Adipocyte (in vitro differentiated cells): Measurements from ENCODE around the gene SLIT1.

Experiments
- DNase-seq: peaks from one replicate; pipeline ENCODE4 v3.0.0-alpha.2; 2015; ENCODE audit warnings: low read depth
- H3K27me3 ChIP-seq: replicated peaks from 2 replicates; pipeline ENCODE4 v1.7.0; 2013; ENCODE audit warnings: mild to moderate bottlenecking, low read length, moderate library complexity; ENCODE audit not compliant: control insufficient read depth, insufficient read depth
- H3K36me3 ChIP-seq: 2 replicates; pipeline ENCODE4 v1.7.0; 2013; ENCODE audit warnings: low read length, mild to moderate bottlenecking, moderate library complexity; ENCODE audit not compliant: control insufficient read depth, insufficient read depth, severe bottlenecking
- H3K4me1 ChIP-seq: 2 replicates; pipeline ENCODE4 v1.7.0; 2013; ENCODE audit warnings: mild to moderate bottlenecking, low read length, moderate library complexity; ENCODE audit not compliant: control insufficient read depth, insufficient read depth
- H3K4me3 ChIP-seq: 2 replicates; pipeline ENCODE4 v1.7.0; 2013; ENCODE audit warnings: mild to moderate bottlenecking, low read length, moderate library complexity
- H3K9ac ChIP-seq: 2 replicates; pipeline ENCODE4 v1.7.0; 2013; ENCODE audit warnings: mild to moderate bottlenecking, low read length, moderate library complexity
- H3K9me3 ChIP-seq: 2 replicates; pipeline ENCODE4 v1.7.0; 2013; ENCODE audit warnings: mild to moderate bottlenecking, low read length, moderate library complexity; ENCODE audit not compliant: control insufficient read depth

The SLIT1 gene

DNA sequence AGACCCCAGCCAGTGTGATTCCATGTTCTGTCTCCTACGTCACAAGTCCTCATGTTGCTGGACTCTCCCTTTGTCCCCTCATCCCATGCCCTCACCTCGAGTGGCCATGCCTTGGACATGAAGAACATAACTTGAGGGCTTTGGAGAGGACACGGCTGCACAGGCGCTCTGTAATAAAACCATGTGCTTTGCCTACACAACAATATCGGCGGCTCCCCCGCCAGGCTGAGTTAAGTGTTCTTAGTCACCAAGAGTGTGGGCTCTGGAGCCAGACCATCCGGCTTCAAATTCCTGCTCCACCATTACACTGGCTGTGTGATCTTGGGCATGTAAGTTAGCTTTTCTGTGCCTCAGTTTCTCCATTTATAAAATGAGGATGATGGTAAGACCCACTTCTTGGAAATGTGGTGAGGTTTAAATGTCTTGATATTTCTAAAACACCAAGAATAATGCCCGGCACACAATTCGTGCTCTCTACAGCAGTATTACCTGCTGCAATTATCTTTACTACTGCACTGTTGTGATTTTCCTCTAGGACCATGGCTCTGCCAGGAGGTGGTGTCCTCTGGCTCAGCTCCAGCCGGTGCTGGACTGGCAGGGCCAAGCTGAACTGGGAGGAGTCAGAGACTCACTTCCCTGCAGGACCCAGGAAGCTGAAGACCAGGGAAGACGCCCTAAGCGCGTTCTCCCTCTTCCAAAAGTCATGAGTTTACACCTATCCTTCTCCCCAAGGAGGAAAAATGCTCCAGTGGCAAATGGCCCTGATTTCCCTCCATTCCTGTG lies 15.7 kb downstream of the SLIT1 start:
- H3K4me3 ChIP-seq, result no peak overlapping the region
- no peaks in the 10 kb centered on the region for H3K36me3 ChIP-seq
- no peaks in the 10 kb centered on the region for H3K9me3 ChIP-seq
- peak; percentile 5 for DNase-seq
- H3K27me3 ChIP-seq, result peaks cover 44% of the 10 kb centered on the region
- H3K9ac ChIP-seq, result no peak overlapping the region
- H3K4me1 ChIP-seq, result no peaks in the 10 kb centered on the region

GRCh38 chr10:97169063-97169462 lies 16.7 kb downstream of the SLIT1 start:
- Histone ChIP-seq H3K4me1 (no peaks in the 10 kb centered on the region), H3K9me3 (no peaks in the 10 kb centered on the region), H3K36me3 (no peaks in the 10 kb centered on the region), H3K27me3 (peaks cover 44% of the 10 kb centered on the region), H3K4me3 (no peak overlapping the region), H3K9ac (no peak overlapping the region)
- DNase-seq, result no peak

DNA sequence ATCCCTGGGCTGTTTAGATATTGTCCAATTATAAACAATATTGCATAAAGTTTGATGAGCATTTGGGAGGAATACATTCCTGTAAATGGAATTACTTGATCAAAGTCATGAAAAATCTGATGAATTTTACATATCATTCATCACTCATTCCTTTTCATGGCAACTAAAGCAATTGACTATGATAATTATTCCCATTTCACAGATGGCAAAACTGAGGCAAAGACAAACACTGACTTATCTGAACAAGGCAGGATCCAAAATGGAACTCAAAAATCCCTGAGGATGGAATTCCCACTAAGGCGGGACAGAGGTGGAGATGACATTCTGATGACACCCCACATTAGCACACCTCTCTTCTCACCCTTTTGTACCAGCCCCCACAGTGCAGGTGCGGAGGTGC lies 17.1 kb downstream of the SLIT1 start:
- Histone ChIP-seq H3K4me1 (no peaks in the 10 kb centered on the region), H3K27me3 (peaks cover 41% of the 10 kb centered on the region), H3K9me3 (no peaks in the 10 kb centered on the region), H3K36me3 (no peaks in the 10 kb centered on the region), H3K9ac (no peak overlapping the region), H3K4me3 (no peak overlapping the region)
- DNase-seq, result no peak

DNA sequence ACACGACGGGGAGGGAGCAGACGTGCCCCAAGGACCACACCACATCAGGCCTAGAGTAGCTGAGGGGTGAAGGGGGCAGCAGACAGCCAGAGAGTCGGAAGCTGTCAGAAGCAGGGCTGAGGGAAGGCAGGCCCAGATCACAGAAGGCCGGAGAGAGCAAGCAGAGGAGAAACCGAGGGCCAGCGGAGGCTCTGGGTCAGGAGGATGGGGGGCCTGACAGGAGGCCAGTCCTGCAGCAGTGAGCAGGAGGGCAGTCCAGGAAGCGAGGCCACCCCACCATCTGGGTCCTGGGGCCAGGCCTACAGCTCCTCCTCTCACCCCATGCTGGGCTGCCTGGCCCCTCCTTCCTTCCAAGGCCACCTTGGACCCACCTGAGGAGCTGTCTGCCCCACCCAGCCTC lies 20.3 kb downstream of the SLIT1 start:
- DNase-seq, result no peak

DNA sequence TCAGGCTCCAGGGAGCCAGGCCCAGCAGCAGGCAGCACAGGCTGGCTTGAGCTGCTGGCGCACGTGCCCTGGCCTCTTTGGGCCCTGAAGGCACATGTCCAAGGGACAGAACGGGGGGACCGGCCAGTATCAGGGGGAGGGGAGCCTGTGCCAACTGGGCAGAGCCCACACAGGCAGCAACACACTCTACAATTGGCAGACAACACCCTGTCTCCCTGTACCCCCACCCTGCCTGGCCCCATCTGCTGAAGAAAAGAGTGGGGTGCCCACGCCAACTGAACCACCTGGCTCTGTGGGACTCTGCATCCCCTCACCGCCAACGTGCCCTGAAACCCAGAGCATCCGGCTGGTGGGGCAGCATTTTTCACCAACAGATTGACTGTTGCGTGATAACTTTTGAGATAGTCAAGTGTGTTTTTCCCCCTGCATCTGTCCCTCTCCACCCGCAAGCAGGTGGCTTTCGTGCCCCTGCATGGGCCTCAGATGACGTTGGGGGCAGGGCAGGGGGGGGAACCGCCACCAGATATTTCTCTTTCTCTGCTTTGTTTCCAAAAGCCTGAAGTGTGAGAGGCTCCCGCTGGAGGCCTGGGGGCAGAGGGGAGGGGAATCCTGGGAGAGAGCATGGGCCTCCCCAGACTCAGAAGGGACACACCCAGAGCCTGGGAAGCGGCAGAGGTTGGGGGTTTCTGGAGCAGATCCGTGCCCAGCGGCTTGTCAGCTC lies 21.8 kb downstream of the SLIT1 start:
- Histone ChIP-seq H3K36me3 (no peaks in the 10 kb centered on the region), H3K9ac (no peak overlapping the region), H3K27me3 (peaks cover 12% of the 10 kb centered on the region), H3K9me3 (no peaks in the 10 kb centered on the region), H3K4me3 (no peak overlapping the region), H3K4me1 (no peaks in the 10 kb centered on the region)
- DNase-seq, result no peak

More for the DNA sequence above, 20.3 kb downstream of the SLIT1 start:
- H3K4me1 ChIP-seq, result no peaks in the 10 kb centered on the region
- H3K36me3 ChIP-seq, result no peaks in the 10 kb centered on the region
- no peak overlapping the region for H3K9ac ChIP-seq
- no peak overlapping the region for H3K4me3 ChIP-seq
- H3K9me3 ChIP-seq, result no peaks in the 10 kb centered on the region
- peaks cover 26% of the 10 kb centered on the region for H3K27me3 ChIP-seq

DNA sequence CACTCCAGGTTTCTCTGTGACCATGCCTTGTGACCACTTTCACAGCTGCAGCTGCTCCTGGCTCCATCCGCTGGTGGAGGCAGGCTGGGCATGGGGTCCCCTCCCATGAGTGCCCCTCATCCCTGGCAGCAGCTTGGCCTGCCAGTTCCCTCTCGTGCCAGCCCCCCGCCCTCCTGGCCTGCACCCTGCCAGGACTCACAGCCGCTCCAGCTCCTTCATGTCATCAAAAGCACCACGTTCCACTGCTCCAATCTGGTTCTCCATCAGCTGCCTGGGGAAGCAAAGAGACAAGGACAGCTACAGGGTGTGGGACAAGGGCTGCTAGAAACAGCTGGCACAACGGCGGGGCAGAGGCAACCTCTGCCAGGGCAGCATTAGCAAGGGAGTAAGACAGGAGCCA lies 22.6 kb downstream of the SLIT1 start:
- H3K4me1 ChIP-seq, result no peaks in the 10 kb centered on the region
- no peak overlapping the region for H3K4me3 ChIP-seq
- H3K36me3 ChIP-seq, result no peaks in the 10 kb centered on the region
- peaks cover 4% of the 10 kb centered on the region for H3K27me3 ChIP-seq
- no peak for DNase-seq
- H3K9ac ChIP-seq, result no peak overlapping the region
- H3K9me3 ChIP-seq, result no peaks in the 10 kb centered on the region

GRCh38 chr10:97159646-97160305 lies 26.0 kb downstream of the SLIT1 start:
- no peak for DNase-seq
- Histone ChIP-seq H3K4me3 (no peak overlapping the region), H3K36me3 (no peaks in the 10 kb centered on the region), H3K4me1 (no peaks in the 10 kb centered on the region), H3K9ac (no peak overlapping the region), H3K9me3 (no peaks in the 10 kb centered on the region), H3K27me3 (no peaks in the 10 kb centered on the region)

DNA sequence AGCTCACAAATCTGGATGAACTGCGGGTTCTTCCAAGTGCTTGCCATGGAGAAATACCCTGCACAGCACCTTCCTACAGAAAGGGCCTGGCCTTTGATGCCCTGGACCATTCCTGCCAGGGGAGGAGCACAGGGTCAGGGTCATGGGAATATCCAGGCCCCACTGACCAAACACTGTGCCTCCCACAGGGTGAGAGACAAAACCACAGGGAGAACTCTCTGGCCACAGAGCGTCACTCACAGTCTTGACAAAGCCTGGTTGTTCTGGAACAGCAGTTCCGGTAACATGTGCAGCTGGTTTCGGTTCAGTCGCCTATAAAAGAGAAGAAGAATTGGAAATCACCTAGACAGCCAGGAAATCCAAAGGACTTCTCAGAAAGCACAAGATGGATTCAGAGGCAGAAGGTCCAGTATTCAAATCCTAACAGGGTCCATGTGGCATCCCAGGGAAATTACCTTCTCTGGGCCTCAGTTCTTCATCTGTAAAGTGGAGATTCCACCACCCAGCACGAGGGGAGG lies 28.1 kb downstream of the SLIT1 start:
- Histone ChIP-seq H3K27me3 (peaks cover 5% of the 10 kb centered on the region), H3K36me3 (no peaks in the 10 kb centered on the region), H3K9me3 (no peaks in the 10 kb centered on the region), H3K4me3 (no peak overlapping the region), H3K4me1 (no peaks in the 10 kb centered on the region), H3K9ac (no peak overlapping the region)
- no peak for DNase-seq

- no peaks in the 10 kb centered on the region for H3K36me3 ChIP-seq
- H3K4me3 ChIP-seq, result no peak overlapping the region
- peaks cover 15% of the 10 kb centered on the region for H3K27me3 ChIP-seq
- H3K9ac ChIP-seq, result no peak overlapping the region
- no peaks in the 10 kb centered on the region for H3K9me3 ChIP-seq
- DNase-seq, result no peak
- no peaks in the 10 kb centered on the region for H3K4me1 ChIP-seq
These were observed 31.0 kb downstream of the SLIT1 start for GRCh38 chr10:97154781-97155180.

- no peaks in the 10 kb centered on the region for H3K4me1 ChIP-seq
- no peak for DNase-seq
- H3K4me3 ChIP-seq, result no peak overlapping the region
These were observed 31.6 kb downstream of the SLIT1 start for GRCh38 chr10:97154162-97154561.

GRCh38 chr10:97153270-97153850 lies 32.4 kb downstream of the SLIT1 start:
- Histone ChIP-seq H3K27me3 (peaks cover 23% of the 10 kb centered on the region), H3K36me3 (no peaks in the 10 kb centered on the region), H3K9me3 (no peaks in the 10 kb centered on the region), H3K4me1 (no peaks in the 10 kb centered on the region), H3K4me3 (no peak overlapping the region), H3K9ac (no peak overlapping the region)
- DNase-seq, result peak; percentile 49

More at GRCh38 chr10:97154162-97154561, 31.6 kb downstream of the SLIT1 start:
- no peaks in the 10 kb centered on the region for H3K36me3 ChIP-seq
- H3K9ac ChIP-seq, result no peak overlapping the region
- H3K9me3 ChIP-seq, result no peaks in the 10 kb centered on the region
- H3K27me3 ChIP-seq, result peaks cover 20% of the 10 kb centered on the region
